ENCODE results near the gene ATP4B. TPM values are rescaled to one million over a fixed set of nuclear protein-coding genes. Genes with fewer than 3 reads are reported as not detected.
A peak's percentile ranks its signal among the peaks of the same experiment; 100 is the strongest.

The ATP4B gene
- total and polyA plus RNA-seq, 8 donors = not detected

- no peak overlapping the region for H3K4me3 ChIP-seq
- intact Hi-C loops (cut with DNase I) = no loop called here
- no peaks in the 10 kb centered on the region for H3K27me3 ChIP-seq
- no peaks in the 10 kb centered on the region for H3K36me3 ChIP-seq
- WGBS, 2 donors = 80 to 87% methylated on average over 42 of the region's 42 CpGs
- no peak overlapping the region for H3K27ac ChIP-seq
- H3K9me3 ChIP-seq = no peaks in the 10 kb centered on the region
- no peaks in the 10 kb centered on the region for H3K4me1 ChIP-seq
- TF ChIP-seq, protein P1, sequence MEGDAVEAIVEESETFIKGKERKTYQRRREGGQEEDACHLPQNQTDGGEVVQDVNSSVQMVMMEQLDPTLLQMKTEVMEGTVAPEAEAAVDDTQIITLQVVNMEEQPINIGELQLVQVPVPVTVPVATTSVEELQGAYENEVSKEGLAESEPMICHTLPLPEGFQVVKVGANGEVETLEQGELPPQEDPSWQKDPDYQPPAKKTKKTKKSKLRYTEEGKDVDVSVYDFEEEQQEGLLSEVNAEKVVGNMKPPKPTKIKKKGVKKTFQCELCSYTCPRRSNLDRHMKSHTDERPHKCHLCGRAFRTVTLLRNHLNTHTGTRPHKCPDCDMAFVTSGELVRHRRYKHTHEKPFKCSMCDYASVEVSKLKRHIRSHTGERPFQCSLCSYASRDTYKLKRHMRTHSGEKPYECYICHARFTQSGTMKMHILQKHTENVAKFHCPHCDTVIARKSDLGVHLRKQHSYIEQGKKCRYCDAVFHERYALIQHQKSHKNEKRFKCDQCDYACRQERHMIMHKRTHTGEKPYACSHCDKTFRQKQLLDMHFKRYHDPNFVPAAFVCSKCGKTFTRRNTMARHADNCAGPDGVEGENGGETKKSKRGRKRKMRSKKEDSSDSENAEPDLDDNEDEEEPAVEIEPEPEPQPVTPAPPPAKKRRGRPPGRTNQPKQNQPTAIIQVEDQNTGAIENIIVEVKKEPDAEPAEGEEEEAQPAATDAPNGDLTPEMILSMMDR (IDR thresholded peaks at IDR 0.05) = no peak
- FAIRE-seq = no peak
- ATAC-seq = no peak
- DNase-seq = peak in 3 of 6 donors; percentile 5 to 50 (median 20)
Observed at GRCh38 chr13:113656831-113657671, 947 bp downstream of the ATP4B start.

DNA sequence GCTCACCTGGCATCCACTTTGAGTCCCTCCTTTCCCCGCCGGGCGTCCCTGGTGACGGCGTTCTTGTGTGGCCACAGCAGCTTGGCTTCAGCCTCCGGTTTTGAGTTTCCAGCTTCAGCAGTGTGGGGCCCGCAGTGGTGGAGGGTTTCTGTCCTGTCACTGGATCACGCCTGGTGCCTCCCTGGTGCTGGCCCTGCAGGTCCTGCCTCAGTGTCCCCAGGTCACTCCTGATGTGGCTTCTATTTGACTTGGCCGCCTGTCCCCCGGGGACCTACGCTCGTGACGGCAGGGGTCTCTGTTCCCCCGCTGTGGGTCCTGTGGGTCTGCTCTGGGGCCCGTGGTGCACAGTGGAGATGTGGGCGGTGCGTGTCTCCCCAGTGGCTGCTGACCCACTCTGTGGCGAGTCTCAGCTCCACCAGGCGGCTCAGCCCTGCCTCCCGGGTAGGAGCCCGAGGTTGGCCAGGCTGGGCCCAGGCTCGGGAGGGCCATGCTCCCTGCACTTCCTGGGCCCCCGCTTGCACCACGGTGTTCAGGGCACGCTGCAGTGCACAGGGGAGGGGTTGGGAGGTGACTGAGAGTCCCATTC is 1.9 kb downstream of the ATP4B start:
- no peak for ATAC-seq
- Histone ChIP-seq H3K36me3 (no peaks in the 10 kb centered on the region), H3K4me3 (no peak overlapping the region), H3K9me3 (no peaks in the 10 kb centered on the region), H3K27ac (no peak overlapping the region), H3K4me1 (no peaks in the 10 kb centered on the region), H3K27me3 (no peaks in the 10 kb centered on the region)
- peak in 3 of 6 donors; percentile 5 to 46 (median 11) for DNase-seq
- 88 to 90% methylated on average over 25 of the region's 25 CpGs for WGBS, 2 donors
- no peak for FAIRE-seq
- TF ChIP-seq, protein P1 (IDR thresholded peaks at IDR 0.05) = no peak
- intact Hi-C loops (cut with DNase I) = no loop called here

GRCh38 chr13:113655346-113656002 is 2.5 kb downstream of the ATP4B start:
- DNase-seq (peak in 2 of 6 donors; percentile 3 to 45), ATAC-seq (no peak), FAIRE-seq (no peak)
- TF ChIP-seq, protein P1 (IDR thresholded peaks at IDR 0.05) = no peak
- intact Hi-C loops (cut with DNase I) = no loop called here
- H3K9me3 ChIP-seq = no peaks in the 10 kb centered on the region
- H3K27ac ChIP-seq = no peak overlapping the region
- 82 to 84% methylated on average over 15 of the region's 15 CpGs for WGBS, 2 donors
- no peaks in the 10 kb centered on the region for H3K4me1 ChIP-seq
- H3K36me3 ChIP-seq = no peaks in the 10 kb centered on the region
- no peak overlapping the region for H3K4me3 ChIP-seq
- no peaks in the 10 kb centered on the region for H3K27me3 ChIP-seq

DNA sequence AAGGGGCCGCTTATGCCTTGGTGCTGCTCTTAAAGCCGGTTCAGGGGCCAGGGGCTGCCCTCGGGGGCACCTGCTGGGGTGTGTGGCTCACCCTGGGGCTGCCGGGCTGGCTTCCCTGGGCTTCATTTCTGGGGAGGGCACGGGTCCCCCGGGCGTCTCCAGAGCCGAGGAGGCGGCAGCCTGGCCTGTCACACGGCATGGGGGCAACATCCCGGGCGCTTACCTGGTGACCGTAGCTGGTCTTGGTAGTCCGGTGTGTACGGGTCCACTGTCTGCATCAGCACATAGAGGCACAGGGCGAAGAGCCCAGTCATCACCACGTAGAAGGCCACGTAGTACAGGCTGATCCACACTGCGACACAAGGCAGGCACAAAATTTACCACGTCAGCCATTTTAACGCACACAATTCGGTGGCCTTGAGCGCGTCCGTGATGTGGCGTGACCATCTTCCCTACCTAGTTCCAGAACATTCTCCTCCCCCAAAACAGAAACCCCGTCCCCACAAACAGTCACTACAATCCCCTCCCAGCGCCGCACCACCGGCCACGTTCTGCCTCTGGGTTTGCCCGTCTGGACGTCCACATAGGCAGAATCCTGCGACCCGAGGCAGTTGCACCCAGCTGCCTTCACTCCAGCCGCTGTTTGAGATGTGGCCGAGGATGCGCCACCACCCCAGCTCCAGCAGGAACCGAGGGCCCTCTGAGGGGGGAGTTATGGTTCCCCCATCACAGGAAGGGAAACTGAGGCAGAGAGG is 3.2 kb downstream of the ATP4B start:
- Histone ChIP-seq H3K27ac (no peak overlapping the region), H3K27me3 (no peaks in the 10 kb centered on the region), H3K9me3 (no peaks in the 10 kb centered on the region), H3K4me1 (no peaks in the 10 kb centered on the region), H3K36me3 (no peaks in the 10 kb centered on the region), H3K4me3 (no peak overlapping the region)
- DNase-seq (peak in 3 of 6 donors; percentile 5 to 46 (median 9)), FAIRE-seq (no peak), ATAC-seq (no peak)
- TF ChIP-seq, protein P1 (IDR thresholded peaks at IDR 0.05) = no peak
- intact Hi-C loops (cut with DNase I) = no loop called here
- WGBS, 2 donors = 86 to 90% methylated on average over 39 of the region's 39 CpGs

All from pancreas (tissue), 10 donors.